ENCODE data around the gene RAVER2.

GRCh38 chr1:64743954-64744491 lies 852 bp upstream of the RAVER2 start:
- TF ChIP-seq MAX (IDR thresholded peaks at IDR 0.05; ENCODE audit: insufficient read depth, insufficient read length) (no peak), CTCF (IDR thresholded peaks at IDR 0.05; ENCODE audit: extremely low read depth in 1 of 2, insufficient read depth in 1 of 2, low read depth in 1 of 2, low read length in 2 of 2) (no peak), POLR2A (IDR thresholded peaks at IDR 0.05; ENCODE audit: low read depth, low read length) (no peak), MYC (IDR thresholded peaks at IDR 0.05; ENCODE audit: low read depth, low read length) (no peak), POLR2AphosphoS5 (IDR thresholded peaks at IDR 0.05; ENCODE audit: insufficient read depth, low read depth, low read length) (no peak), JUN (IDR thresholded peaks at IDR 0.05; ENCODE audit: borderline replicate concordance, insufficient read depth, insufficient read length, low read depth) (no peak)
